Prostate gland (tissue), 2 donors: ENCODE results near the gene SP6.

Experiments
- CTCF ChIP-seq, 4 experiments: fragments of 200-600 bp in 2 of 4; fragments of 450-650 bp in 2 of 4; sonication (generic) in 2 of 4; IDR thresholded peaks; 1 replicate in 3 of 4; 2 replicates in 1 of 4; pipeline ENCODE4 v1.5.1; 2016 to 2019; ENCODE audit warnings: antibody characterized with exemption in 4 of 4, mild to moderate bottlenecking in 2 of 4, moderate library complexity in 2 of 4
- POLR2A ChIP-seq: fragments of 450-650 bp; IDR thresholded peaks from one replicate; pipeline ENCODE4 v1.6.1; 2016; ENCODE audit warnings: antibody characterized with exemption, mild to moderate bottlenecking

DNA sequence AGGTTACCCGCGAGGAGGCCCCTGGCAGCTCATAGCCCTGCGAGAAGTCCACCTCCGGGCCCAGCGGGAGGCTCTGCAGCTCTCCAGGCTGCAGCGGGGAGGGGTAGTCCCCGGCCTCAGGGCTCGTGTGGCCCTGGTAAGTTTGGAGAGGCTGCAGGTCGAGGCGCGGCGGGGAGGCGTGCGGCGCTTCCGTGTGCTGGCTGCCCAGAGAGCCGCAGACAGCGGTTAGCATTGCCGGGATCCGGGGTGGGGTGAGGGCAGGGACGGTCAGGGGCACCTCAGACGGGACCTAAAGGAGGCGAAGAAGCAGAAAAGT, 2.8 kb downstream of the SP6 start:
- TF ChIP-seq CTCF (IDR thresholded peaks at IDR 0.05) (no peak), POLR2A (no peak)
